NCI-H82 (cell line): ENCODE results near the gene GPR162.

ENCODE experiments used
- DNase-seq: peaks from one replicate; lab custom pipeline; 2025; lab: John Stamatoyannopoulos, UW

GPR162 gene

GRCh38 chr12:6788972-6789924 lies 32.4 kb upstream of the GPR162 start, which contains the start of gene CD4:
Gene CD4 (plus strand): TSS chr12:6789528. CDS start chr12:6800139, 10,611 bp downstream.
- no peak for DNase-seq

DNA sequence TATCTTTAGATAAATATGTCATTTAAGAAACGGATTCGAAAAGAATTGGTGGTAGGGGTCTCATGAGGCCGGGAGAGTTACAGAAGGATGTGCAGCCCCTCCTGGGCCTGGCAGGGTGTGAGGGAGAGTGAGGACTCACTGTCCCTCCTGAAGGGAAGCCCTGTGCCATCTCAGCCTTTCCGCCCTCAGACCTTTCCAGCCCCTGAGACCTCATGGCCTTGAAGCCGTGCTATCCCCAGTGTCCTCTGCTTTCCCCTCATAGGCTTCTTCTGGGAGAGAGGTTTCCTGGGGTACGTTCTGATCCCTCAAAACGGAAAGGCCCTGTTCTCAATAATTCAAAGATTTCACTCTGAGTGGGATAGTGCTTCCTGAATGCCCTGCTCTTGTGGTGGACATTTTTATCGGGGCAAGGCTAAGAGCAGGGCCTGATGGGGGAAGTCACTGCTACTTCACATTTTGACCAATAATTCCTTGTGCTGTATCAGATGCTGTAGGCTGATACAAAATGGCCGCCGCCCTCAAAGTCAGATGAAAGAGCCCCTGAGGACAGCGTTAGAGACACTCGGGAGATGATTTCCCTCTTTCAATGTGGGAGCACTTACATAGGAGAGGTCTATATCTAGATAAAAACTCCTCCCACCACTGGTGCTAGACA lies 31.0 kb upstream of the GPR162 start:
- DNase-seq, result no peak

GRCh38 chr12:6791931-6792520 lies 29.6 kb upstream of the GPR162 start:
- no peak for DNase-seq

GRCh38 chr12:6792522-6793201 lies 29.0 kb upstream of the GPR162 start:
- DNase-seq, result no peak

DNA sequence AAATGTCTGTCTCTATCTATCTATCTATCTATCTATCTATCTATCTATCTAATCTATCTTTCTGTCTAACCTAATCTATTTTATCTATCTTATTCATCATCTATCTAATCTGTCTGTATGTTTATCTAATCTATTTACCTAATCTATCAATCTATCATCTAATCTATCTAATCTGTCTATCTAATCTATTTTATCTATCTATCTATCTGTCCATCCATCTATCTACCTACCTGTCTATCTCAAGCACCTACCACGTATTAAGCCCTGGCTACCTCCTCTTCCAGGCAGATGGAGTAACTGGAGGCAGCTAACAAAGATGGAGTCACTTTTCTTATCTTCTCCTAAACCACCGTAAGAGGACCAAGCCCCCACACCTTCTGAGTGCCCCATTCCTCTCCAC lies 26.5 kb upstream of the GPR162 start:
- DNase-seq, result no peak

DNA sequence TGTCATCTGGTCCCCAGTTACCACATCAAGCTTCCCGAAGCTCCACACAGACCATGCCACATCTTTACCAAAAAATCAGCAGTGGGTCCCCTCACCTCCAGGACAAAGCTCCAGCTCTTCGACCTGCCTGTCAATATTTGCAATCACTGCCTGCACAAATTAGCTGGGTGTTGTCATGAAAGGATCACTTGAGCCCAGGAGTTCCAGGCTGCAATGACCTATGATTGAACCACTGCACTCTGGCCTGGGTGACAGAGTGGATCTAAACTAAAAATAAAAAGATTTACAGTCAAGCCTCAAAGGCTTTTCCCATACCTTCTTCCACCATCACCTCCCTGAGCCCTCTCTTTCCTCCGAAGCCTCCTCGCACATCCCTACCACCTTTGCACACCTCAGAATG lies 25.0 kb upstream of the GPR162 start:
- no peak for DNase-seq

- DNase-seq, result no peak
These were observed 22.5 kb upstream of the GPR162 start for GRCh38 chr12:6799147-6799546.

GRCh38 chr12:6807170-6807569 lies 14.5 kb upstream of the GPR162 start:
- no peak for DNase-seq

DNA sequence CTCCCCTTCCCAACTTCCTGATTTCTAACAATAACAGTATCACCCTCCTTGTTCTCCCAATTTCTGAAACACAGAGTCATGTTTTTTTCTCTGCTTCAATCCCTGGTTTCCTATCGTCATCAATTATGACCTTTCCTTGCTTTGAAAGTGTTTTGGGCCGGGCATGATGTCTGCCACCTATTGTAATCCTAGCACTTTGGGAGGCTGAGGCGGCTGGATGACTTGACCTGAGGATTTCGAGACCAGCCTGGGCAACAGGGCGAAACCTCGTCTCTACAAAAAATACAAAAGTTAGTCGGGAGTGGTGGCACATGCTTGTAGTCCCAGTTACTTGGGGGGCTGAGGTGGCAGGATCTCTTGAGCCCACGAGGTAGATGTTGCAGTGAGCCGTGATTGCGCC lies 12.6 kb upstream of the GPR162 start:
- no peak for DNase-seq

GRCh38 chr12:6810758-6811157 lies 10.9 kb upstream of the GPR162 start:
- no peak for DNase-seq

DNA sequence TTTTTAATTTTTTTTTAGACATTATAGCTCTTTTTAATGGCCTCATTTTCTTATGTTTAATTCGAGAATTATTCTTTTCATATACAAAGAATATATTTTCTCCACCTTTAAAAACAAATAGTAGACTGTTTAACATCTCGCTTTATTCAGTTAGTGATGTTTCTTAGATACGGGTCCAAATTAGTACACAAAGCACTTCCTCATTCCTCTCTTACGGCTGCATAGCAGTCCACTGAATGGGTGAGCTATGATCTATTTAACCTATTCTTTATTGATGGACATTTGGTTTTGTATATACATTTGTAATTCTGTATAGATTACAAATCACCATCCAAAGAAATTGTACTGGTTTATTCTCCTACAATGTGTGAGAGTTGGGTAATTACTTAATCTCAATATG lies 8.3 kb upstream of the GPR162 start:
- no peak for DNase-seq

- DNase-seq, result no peak
These were observed 5.0 kb upstream of the GPR162 start for GRCh38 chr12:6816598-6816997.

- no peak for DNase-seq
These were observed 4.5 kb upstream of the GPR162 start for GRCh38 chr12:6817098-6817497.

DNA sequence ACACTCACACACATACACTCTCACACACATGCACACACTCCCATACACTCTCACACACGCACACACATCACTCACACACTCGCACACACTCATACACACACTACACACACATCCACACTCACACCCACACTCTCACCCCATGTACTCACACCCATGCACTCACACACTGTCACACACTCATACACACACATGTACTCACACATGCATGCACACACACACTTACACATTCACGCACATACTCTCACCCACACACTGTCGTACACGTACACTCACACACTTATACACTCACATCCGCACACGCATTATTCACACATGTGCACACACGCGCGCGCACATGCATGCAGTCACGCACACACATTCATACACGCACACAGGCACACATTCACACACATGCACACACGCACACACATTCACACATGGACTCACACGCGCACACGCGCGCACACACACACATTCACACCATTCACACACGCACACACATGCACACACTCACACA lies 3.9 kb upstream of the GPR162 start:
- DNase-seq, result no peak

GRCh38 chr12:6818222-6818621 lies 3.4 kb upstream of the GPR162 start:
- DNase-seq, result no peak

GRCh38 chr12:6818645-6819044 lies 3.0 kb upstream of the GPR162 start:
- no peak for DNase-seq

- DNase-seq, result no peak
These were observed 2.3 kb upstream of the GPR162 start for GRCh38 chr12:6819106-6820030.

DNA sequence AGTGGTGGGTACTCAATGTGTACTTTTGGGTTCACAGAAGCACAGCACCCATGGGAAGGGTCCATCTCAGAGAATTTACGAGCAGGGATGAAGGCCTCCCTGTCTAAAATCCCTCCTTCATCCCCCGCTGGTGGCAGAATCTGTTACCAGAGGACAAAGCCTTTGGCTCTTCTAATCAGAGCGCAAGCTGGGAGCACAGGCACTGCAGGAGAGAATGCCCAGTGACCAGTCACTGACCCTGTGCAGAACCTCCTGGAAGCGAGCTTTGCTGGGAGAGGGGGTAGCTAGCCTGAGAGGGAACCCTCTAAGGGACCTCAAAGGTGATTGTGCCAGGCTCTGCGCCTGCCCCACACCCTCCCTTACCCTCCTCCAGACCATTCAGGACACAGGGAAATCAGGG lies 1.5 kb upstream of the GPR162 start:
- DNase-seq, result no peak

DNA sequence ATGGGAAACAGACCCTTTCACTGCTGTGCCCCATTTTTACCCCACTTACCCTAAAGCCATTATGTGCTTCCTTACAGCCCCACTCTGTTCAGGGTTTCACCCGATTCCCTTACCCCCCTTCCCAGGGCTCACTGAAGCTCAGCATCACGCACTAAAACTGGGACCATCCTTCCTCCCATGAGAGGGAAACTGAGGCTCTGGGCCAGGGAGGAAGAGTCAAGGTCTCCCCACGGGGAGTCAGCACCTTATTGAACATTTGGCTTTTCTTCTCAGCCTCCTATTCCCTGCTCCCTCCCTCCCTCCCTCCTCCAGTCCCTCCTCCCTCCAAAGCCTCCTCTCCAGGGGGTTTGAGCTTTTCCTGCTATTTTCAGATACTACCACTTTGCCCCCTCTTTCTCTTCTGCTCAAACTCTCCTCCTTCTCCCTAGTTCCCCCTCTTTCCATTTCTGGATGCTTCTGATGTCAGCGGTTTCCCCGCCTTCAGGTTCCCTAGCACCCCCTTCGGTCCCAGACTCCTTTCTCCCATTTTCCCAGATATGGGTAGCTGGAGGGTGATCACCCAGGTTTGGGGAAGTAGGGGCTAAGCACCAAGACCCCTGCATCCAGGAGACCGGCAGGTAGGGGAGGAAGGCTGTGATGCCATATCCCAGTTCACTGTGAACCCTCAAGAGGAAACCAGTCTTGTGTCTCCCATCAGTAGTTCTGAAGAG lies 960 bp downstream of the GPR162 start:
- no peak for DNase-seq
